Heart left ventricle (tissue), 16 donors: ENCODE results near the gene HHAT. TPM values are rescaled to one million over a fixed set of nuclear protein-coding genes. Genes with fewer than 3 reads are reported as not detected.

Experiments
- ATAC-seq, 4 donors: fragments of 200-7000 bp; cut with Tn5 transposase; one replicate each; pipeline ENCODE4 v1.9.1; 2020 to 2022; ENCODE audit warnings: moderate library complexity in 4 of 4, mild to moderate bottlenecking in 3 of 4, moderate number of reproducible peaks in 1 of 4
- DNase-seq, 5 donors: peaks; one replicate each; pipeline ENCODE4 v3.0.0-alpha.2; 2020
- H3K27ac ChIP-seq, 12 donors: fragments of 200-600 bp; sonication (generic) in 4 of 12; one replicate each; pipeline versions ENCODE4 v1.5.0 to v1.8.0; 2016 to 2022; ENCODE audit warnings: mild to moderate bottlenecking in 2 of 12
- H3K27me3 ChIP-seq, 9 donors: fragments of 200-600 bp; sonication (generic) in 2 of 9; one replicate each; pipeline versions ENCODE4 v1.5.1 to v1.8.0; 2016 to 2022; ENCODE audit warnings: mild to moderate bottlenecking in 3 of 9
- H3K36me3 ChIP-seq, 9 donors: fragments of 200-600 bp; sonication (generic) in 2 of 9; one replicate each; pipeline versions ENCODE4 v1.5.0 to v1.8.0; 2018 to 2022; ENCODE audit warnings: mild to moderate bottlenecking in 2 of 9
- H3K4me1 ChIP-seq, 12 donors: fragments of 200-600 bp; sonication (generic) in 4 of 12; one replicate each; pipeline versions ENCODE4 v1.5.0 to v1.8.0; 2016 to 2022; ENCODE audit warnings: mild to moderate bottlenecking in 3 of 12
- H3K4me3 ChIP-seq, 12 donors: fragments of 200-600 bp; sonication (generic) in 4 of 12; one replicate each; pipeline versions ENCODE4 v1.5.0 to v1.8.0; 2017 to 2022; ENCODE audit warnings: mild to moderate bottlenecking in 9 of 12, moderate library complexity in 4 of 12
- H3K9me3 ChIP-seq, 12 donors: fragments of 200-600 bp; sonication (generic) in 4 of 12; one replicate each; pipeline versions ENCODE4 v1.5.0 to v1.8.0; 2016 to 2022; ENCODE audit warnings: mild to moderate bottlenecking in 1 of 12
- POLR2A ChIP-seq, 2 donors: fragments of 450-650 bp; IDR thresholded peaks; one replicate each; pipeline ENCODE4 v1.6.1; 2017; ENCODE audit warnings: antibody characterized with exemption in 2 of 2, mild to moderate bottlenecking in 2 of 2, moderate library complexity in 2 of 2
- WGBS, 4 donors: extraction: QIAGEN DNeasy Blood & Tissue Kit in 2 of 4; methylation state at CpG; one replicate each; pipeline versions ENCODE4 v1.1.5 to v1.1.7; 2013 to 2018; 5-methylcytosine and 5-hydroxymethylcytosine counted together
- intact Hi-C, 10 donors: fragments of 100-400 bp; cut with DNase I; formaldehyde crosslinking; loops; one replicate each; pipeline versions ENCODE4 v1.11.1 to v1.14.2; 2022
- polyA plus RNA-seq, 2 donors: library from polyadenylated mRNA; stranded (reverse); fragments of 200-250 nt; gene quantifications; one replicate each; pipeline ENCODE4 v1.2.3, GENCODE V29; 2013
- total RNA-seq, 9 donors: library from RNA; depleted of rRNA in 2 of 9; stranded (reverse); fragments of >200 nt in 2 of 9; fragmentation: NEBNext Ultra II Directional in 3 of 9; extraction: Animal tissue kit (Norgen Biotek cat#: 25700) in 3 of 9; gene quantifications; one replicate each; pipeline versions ENCODE4 v1.1.0 to v1.2.4, GENCODE V29; 2016 to 2023
- TF ChIP-seq, protein P1 (sequence below), 12 donors: fragments of 200-600 bp; sonication (generic) in 4 of 12; IDR thresholded peaks; one replicate each; pipeline versions ENCODE4 v1.5.0 to v1.8.0; 2018 to 2022; ENCODE audit warnings: antibody characterized with exemption in 12 of 12, mild to moderate bottlenecking in 5 of 12
- donor health status: ischemic (EF 13 %, LVEDD 7.1; RV severe dilation, severe dysfunction).
- donor health status: healthy with polysubstance abuse.
- donor health status: DM: no; HTN: yes; CAD: no.
- donor health status: DM: no; HTN: no; CAD: no.
- donor health status: ischemic (EF 25% LVEDD 6.9; RV normal size, moderate dysfunction).
- donor health status: ischemic (EF 25% LVEDD 5.7; RV mildly dilated, moderate dysfunction).
- donor health status: healthy.
- donor health status: DM: yes; HTN: yes; CAD: no.
- donor health status: ischemic (EF 35%, LVEDD 5.7; RV mildly dilated, moderate dysfunction).
- donor health status: nonischemic (EF 11% LVEDD 7.7; RV severe dilation, severe dysfunction).
- donor health status: DM: yes; HTN: yes; CAD: no.
- donor health status: PGD.
- donor health status: ischemic (EF 29% LVEDD 5.4; RV normal size, mild dysfunction).
- donor health status: nonischemic (EF 23%, LVEDD 6.1; RV moderate dilation, normal function).

The HHAT gene
- total and polyA plus RNA-seq, 11 donors = 0.98 to 4.7 (median 2.8) TPM

GRCh38 chr1:210301615-210302000 lies 27.1 kb upstream of the HHAT start:
- Histone ChIP-seq H3K27ac (no peak overlapping the region), H3K9me3 (no peaks in the 10 kb centered on the region), H3K4me3 (no peak overlapping the region), H3K36me3 (no peaks in the 10 kb centered on the region), H3K27me3 (peaks cover 0 to 3% (median 0%) of the 10 kb centered on the region in 9 donors), H3K4me1 (peaks cover 0 to 41% (median 0%) of the 10 kb centered on the region in 12 donors)
- intact Hi-C loops = loop anchor here in 4 of 10 donors (2.0 to 10.0 kb wide), 3 partner anchors 67 to 437 kb away; partner anchors contain the start of gene SERTAD4 (in 3 of the 4)
- ATAC-seq (peak in 2 of 4 donors; percentile 26 to 62), DNase-seq (no peak)
- no peak for TF ChIP-seq POLR2A (IDR thresholded peaks at IDR 0.05)
- TF ChIP-seq, protein P1, sequence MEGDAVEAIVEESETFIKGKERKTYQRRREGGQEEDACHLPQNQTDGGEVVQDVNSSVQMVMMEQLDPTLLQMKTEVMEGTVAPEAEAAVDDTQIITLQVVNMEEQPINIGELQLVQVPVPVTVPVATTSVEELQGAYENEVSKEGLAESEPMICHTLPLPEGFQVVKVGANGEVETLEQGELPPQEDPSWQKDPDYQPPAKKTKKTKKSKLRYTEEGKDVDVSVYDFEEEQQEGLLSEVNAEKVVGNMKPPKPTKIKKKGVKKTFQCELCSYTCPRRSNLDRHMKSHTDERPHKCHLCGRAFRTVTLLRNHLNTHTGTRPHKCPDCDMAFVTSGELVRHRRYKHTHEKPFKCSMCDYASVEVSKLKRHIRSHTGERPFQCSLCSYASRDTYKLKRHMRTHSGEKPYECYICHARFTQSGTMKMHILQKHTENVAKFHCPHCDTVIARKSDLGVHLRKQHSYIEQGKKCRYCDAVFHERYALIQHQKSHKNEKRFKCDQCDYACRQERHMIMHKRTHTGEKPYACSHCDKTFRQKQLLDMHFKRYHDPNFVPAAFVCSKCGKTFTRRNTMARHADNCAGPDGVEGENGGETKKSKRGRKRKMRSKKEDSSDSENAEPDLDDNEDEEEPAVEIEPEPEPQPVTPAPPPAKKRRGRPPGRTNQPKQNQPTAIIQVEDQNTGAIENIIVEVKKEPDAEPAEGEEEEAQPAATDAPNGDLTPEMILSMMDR (IDR thresholded peaks at IDR 0.05) = no peak
- WGBS, 4 donors = 49 to 63% (median 55%) methylated on average over 7 of the region's 7 CpGs

DNA sequence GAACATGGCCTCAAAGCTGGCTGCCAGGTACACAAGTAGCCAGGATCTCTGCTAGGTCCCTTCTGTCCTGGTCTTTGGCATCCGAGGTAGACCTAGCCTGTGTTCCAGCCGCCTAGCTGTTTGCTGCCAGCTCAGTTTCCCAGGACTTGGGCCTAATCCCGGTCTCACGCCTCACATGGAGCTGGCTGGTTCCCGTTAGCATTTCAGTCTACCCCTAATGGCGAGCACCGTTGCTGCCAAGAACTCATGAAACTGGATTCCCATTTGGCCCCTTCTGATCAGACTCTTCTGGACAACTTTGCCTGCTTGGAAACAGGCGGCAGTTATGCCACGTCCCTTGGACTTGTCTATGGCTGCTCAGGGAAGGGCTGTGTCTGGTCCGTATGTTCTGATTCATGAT lies 26.2 kb upstream of the HHAT start:
- peaks cover 0 to 41% (median 0%) of the 10 kb centered on the region in 12 donors for H3K4me1 ChIP-seq
- TF ChIP-seq POLR2A (IDR thresholded peaks at IDR 0.05) = no peak
- TF ChIP-seq, protein P1 (IDR thresholded peaks at IDR 0.05) = no peak
- peaks cover 0 to 3% (median 0%) of the 10 kb centered on the region in 9 donors for H3K27me3 ChIP-seq
- ATAC-seq = peak in 3 of 4 donors; percentile 42 to 60 (median 51)
- H3K4me3 ChIP-seq = no peak overlapping the region
- WGBS, 4 donors = 82 to 95% (median 87%) methylated on average over 10 of the region's 10 CpGs
- intact Hi-C loops = loop anchor here in 3 of 10 donors (10.0 kb wide), 2 partner anchors 68 to 438 kb away; partner anchors contain the start of gene SERTAD4 (in 2 of the 3)
- H3K27ac ChIP-seq = no peak overlapping the region
- no peaks in the 10 kb centered on the region for H3K36me3 ChIP-seq
- no peaks in the 10 kb centered on the region for H3K9me3 ChIP-seq
- DNase-seq = no peak

DNA sequence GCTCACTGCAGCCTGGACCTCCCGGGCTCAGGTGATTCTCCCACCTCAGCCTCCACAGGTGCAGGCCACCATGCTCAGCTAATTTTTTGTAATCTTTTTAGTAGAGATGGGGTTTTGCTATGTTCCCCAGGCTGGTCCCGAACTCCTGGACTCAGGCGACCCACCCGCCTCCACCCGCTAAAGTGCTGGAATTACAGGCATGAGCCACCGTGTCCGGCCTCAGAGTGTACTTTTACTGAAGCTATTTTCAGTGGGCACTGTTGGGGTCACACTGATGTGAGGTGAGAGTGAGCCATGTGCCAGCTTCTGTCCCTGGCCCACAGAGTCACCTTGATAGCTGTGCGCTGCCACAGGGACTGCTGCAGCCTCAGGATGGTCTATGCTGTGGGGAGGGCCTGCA lies 25.3 kb upstream of the HHAT start:
- Histone ChIP-seq H3K4me1 (peaks cover 0 to 38% (median 0%) of the 10 kb centered on the region in 12 donors), H3K36me3 (no peaks in the 10 kb centered on the region), H3K27me3 (no peaks in the 10 kb centered on the region), H3K9me3 (no peaks in the 10 kb centered on the region), H3K27ac (no peak overlapping the region), H3K4me3 (no peak overlapping the region)
- no peak for ATAC-seq
- intact Hi-C loops = loop anchor here in 3 of 10 donors (10.0 kb wide), 2 partner anchors 69 to 439 kb away; partner anchors contain the start of gene SERTAD4 (in 2 of the 3)
- 96 to 100% (median 97%) methylated on average over 6 to 8 of the region's 8 CpGs for WGBS, 4 donors
- no peak for DNase-seq
- TF ChIP-seq, protein P1 (IDR thresholded peaks at IDR 0.05) = no peak
- no peak for TF ChIP-seq POLR2A (IDR thresholded peaks at IDR 0.05)

DNA sequence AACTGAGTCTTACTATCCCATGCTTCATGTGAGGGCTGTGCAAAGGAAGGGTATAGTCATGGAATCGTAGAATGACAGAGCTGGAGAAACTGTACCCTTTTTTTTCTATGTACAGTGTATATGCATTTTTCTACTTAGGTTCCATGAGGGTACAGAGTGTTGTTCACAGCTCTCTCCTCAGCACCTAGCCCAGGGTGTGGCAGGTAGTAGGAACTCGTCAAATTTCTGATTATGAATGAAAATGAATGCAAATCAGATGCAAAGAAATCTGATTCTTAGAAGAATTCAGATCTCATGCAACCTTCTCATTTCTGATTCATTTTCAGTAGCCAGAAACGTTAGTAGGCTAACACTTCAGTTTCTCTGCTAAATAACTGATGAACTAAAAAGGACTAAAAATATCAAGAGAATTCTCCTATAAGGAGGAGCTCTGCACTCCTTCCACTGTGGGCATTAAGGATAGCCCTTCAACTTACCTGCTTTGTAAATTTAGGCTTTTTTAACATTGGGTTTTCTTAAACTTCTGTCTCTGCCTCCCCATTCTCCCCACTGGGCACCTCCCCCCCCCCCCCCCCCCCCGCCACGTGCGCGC lies 18.0 kb upstream of the HHAT start:
- DNase-seq (no peak), ATAC-seq (no peak)
- Histone ChIP-seq H3K27ac (peak overlapping the region in 10 of 12 donors; percentile 48 to 94 (median 72)), H3K4me1 (peaks cover 0 to 23% (median 6%) of the 10 kb centered on the region in 12 donors), H3K27me3 (peaks cover 0 to 3% (median 0%) of the 10 kb centered on the region in 9 donors), H3K36me3 (no peaks in the 10 kb centered on the region), H3K9me3 (no peaks in the 10 kb centered on the region), H3K4me3 (peak overlapping the region in 9 of 12 donors; percentile 27 to 55 (median 44))
- WGBS, 4 donors = 18 to 23% (median 21%) methylated on average over 6 to 7 of the region's 7 CpGs
- intact Hi-C loops = loop anchor here (1.0 to 10.0 kb wide), 13 partner anchors 18 to 456 kb away; partner anchors contain the start of genes HHAT (in 1 of the 10) and SERTAD4 (in 1 of the 10)
- TF ChIP-seq, protein P1 (IDR thresholded peaks at IDR 0.05) = no peak
- TF ChIP-seq POLR2A (IDR thresholded peaks at IDR 0.05) = no peak
